NCI-H1105 (cell line): ENCODE results near the gene DAZL.
"Not testable (repeated sequence)": the region's sequence is repeated elsewhere in the genome, so short reads cannot be mapped to it uniquely, and the experiment has no call there.

ENCODE experiments used
- DNase-seq: peaks from one replicate; lab custom pipeline; 2025; lab: John Stamatoyannopoulos, UW

Gene DAZL

GRCh38 chr3:16604887-16605602 lies at the start of gene DAZL:
Gene DAZL, minus strand, starts transcription at chr3:16605423. Its CDS starts 218 bp downstream, at chr3:16605205.
- DNase-seq: no peak

GRCh38 chr3:16654976-16655375 lies 49.8 kb upstream of the DAZL start:
- no peak for DNase-seq

- no peak for DNase-seq
Observed at GRCh38 chr3:16653712-16654111, 48.5 kb upstream of the DAZL start.

- DNase-seq: no peak
Observed at GRCh38 chr3:16647668-16648067, 42.4 kb upstream of the DAZL start.

DNA sequence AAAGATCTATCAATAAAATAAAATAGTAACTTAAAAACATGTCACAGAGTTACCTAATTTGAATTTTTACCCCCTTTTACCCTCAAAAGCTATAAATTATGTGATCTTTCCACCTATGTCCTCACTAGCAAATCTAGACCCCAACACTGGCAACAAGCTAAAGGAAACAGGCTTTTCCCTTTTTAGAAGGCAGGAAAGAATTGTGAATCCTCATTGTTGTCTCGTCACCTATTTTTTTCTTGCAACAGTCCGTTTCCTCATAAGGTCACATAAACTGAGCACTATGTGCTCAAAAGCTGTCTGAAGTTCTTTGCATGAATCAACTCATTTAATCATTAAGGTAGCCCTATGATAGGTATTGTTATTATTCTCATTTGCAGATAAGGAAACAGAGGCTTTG lies 34.6 kb upstream of the DAZL start:
- DNase-seq: no peak

GRCh38 chr3:16633948-16634347 lies 28.7 kb upstream of the DAZL start:
- no peak for DNase-seq

- no peak for DNase-seq
Observed at GRCh38 chr3:16632395-16632794, 27.2 kb upstream of the DAZL start.

- no peak for DNase-seq
Observed at GRCh38 chr3:16618721-16619120, 13.5 kb upstream of the DAZL start.

DNA sequence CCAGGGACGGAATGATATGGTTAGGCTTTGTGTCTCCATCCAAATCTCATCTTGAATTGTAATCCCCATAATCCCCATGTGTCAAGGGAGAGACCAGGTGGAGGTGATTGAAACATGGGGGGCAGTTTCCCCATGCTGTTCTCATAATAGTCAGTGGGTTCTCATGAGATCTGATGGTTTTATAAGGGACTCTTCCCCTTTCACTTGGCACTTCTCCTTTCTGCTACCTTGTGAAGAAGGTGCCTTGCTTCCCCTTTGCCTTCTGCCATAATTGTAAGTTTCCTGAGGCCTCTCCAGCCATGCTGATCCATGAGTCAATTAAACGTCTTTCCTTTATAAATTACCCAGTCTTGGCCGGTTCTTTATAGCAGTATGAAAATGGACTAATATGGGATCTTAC lies 11.9 kb upstream of the DAZL start:
- not testable (repeated sequence) for DNase-seq

DNA sequence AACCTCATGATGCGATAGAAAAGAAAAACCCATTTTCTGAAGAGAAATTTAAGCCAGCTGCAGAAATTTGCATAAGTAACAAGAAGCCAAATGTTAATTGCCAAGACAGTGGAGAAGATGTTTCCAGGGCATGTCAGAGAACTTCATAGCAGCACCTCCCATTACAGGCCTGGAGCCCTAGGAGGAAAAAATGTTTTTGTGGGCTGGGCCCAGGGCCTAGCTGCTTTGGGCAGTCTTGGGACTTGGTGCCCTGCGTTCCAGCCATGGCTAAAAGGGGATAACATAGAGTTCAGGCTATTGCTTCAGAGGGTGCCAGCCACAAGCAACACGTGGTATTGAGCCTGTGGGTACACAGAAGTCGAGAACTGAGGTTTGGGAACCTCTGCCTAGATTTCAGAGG lies 10.9 kb upstream of the DAZL start:
- no peak for DNase-seq

DNA sequence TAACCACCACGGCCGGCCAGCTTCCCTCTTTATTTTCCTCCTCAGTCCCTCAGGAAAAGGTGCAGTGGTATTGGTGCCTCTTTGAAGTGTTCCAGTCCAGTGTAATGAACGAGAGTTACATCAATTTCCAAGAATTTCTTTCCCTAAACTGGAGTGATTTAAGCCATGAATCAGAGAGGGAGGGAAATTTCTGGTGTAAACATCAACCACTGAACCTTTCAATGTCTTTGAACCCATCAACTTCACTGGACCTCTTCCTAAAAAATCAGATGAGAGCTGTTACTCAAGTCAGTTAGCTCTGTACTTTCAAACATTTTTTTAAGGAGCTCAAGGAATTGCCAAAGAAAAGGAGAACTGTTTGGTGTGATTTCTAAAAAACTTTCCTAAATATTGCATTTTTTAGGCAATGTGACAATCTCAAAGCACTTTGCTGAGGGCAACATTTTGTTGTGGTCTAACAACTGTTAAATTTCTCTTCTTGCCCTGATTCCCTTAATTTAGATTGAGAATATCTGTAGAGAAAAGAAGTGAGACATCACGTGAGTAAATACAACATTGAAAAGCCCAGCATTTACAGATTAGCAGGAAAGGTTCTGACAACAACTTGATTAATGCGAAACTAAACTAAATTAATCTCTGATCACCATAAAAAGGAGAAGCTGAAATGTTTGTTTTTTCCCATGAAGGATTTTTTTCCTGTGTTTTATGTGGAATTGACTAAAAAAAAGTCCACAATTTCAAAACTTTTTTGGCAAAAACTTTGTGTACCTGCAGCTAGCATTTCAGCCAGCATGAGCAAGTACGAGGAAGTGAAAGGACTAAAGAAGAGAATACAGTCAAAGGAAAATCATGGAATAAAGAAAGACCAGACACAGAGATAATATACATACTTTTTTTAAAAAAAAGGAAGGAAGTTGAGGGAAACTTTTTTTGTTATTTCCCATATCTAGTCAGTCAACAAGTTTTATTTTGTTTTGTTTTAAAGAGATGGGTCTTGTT lies 9.1 kb upstream of the DAZL start:
- no peak for DNase-seq

- DNase-seq: no peak
Observed at GRCh38 chr3:16609927-16610580, 4.8 kb upstream of the DAZL start.

- DNase-seq: no peak
Observed at GRCh38 chr3:16608816-16609215, 3.6 kb upstream of the DAZL start.

DNA sequence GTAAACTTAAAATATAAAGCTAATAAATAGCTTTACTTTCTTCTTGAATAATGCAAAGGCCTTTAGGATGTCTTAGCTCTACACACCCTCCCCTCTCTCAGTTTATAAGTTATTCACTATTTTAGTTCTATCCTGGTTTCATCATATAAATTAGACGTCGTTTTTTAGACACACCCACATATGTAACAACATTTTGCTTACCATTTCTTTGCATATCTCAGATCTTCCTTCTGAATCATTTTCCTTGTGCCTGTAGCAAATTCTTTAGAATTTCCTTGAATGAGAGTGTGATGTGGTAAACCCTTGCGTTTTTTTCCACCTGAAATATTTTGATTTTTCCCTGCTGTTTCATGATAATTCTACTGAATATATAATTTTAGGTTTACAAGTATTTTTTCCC lies 2.5 kb upstream of the DAZL start:
- DNase-seq: no peak

DNA sequence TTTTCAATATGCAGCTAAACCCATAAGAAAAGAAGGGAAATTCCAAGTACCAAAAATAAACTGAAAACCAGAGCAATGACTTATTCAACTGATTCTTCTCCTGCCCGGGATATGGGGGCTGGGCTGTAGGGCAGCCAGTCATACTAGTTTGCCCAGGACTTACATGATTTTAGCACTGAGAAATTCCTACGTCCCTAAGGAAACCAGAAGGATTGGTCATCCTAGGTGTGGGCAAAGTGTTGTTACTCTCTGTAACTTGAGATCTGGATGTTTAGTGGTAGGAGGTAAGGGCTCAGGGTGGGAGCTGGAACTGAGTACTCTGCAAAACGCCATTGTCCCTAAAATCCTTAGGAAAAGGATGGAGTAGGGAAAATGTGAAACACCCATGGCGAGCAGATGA lies 1.2 kb upstream of the DAZL start:
- no peak for DNase-seq

DNA sequence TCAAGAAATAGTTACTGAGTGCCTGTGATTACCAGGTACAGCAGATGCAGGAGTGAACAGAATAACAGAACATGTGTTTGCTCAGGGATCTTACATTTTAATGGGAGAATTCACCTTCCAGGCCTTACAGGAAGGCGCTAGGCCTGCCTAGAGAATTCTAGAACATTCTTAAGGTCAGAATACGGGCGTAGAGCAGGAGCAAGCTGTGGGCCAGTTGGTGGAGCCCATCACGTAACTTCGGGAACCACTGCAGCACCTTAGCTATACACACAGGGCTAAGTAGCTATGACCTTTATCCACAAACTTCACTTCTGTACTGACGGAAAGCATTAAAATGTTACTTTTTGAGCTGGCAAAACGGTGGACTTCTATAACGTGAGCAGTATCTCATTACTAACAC lies 743 bp upstream of the DAZL start:
- no peak for DNase-seq

DNA sequence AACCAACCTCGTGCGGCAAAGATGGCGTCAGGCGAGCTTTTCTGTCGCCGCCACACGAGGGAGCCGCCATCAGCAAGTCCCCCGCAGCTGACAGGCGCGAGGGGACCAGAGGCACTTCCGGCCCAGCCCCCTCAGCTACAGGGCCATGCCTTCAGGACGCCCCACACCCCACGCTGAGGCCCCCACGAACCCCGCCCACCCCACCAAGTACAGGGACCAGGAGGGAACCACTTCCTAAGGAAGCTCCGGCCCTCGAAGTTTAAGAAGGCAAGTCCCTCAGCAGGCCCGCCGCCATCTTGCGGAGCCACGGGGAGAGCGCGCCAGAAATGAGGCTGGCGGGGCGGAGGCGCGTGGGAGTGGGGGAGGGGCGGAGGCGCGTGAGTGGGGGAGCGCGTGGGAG lies 790 bp downstream of the DAZL start:
- DNase-seq: no peak

DNA sequence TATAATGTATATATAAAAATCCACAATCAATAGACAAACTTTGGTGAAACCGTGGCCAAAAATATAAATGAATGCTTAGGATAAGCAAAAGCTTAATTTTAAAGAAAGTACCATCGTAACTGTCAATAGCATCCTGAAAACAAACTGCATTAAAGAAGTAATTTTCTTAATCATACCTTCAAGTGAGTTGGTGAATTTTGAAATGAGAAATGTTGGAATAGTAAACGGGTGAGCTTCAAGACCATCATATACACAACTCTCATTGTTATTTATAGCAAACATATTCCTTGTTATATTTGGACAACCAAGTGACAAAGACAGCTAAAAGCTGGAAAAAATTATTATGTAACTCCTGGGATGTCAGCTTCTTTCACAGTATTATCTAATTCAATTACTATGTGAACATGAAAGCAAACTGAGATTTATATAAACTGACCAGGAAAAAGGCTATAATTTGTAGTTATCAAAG lies 3.7 kb downstream of the DAZL start:
- no peak for DNase-seq

GRCh38 chr3:16600780-16601536 lies 4.3 kb downstream of the DAZL start:
- DNase-seq: peak; percentile 32

GRCh38 chr3:16599694-16600093 lies 5.5 kb downstream of the DAZL start:
- no peak for DNase-seq

DNA sequence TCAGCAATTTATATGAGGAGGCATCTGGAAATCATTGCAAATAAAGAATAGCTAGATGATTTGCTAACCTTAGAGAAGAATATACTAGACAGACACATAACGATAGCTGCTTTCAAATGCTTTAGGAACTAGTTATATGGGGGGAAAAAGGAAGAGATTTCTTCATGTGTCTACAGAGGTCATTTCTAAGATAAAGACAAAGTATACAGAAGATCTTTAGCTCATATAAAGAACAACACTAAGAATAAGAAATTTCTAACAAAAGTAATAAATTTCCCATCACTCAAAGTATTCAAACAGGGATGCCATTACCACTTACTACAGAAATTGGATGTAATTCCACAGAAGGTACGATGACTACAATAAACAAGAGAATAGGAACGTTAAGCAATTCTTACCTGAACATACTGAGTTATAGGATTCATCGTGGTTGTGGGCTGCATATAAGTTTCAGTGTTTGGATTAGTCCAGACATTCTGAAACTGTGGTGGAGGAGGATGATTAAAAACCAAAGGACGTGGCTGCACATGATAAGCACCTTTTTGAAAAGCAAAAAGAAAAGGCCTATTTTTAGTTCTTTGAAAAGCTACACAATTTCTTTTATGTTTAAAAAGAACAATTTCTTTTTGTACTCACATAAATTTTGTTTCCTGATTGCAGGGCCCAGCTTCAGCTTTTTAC lies 8.7 kb downstream of the DAZL start:
- DNase-seq: no peak
